Parathyroid adenoma (tissue), 2 donors: ENCODE measurements around the gene XYLT1.

Source experiments
- H2AFZ ChIP-seq: fragments of 300-600 bp; sonication (generic); one replicate; pipeline ENCODE4 v1.7.0; 2017; ENCODE audit warnings: antibody characterized with exemption, mild to moderate bottlenecking
- H3K27ac ChIP-seq: fragments of 300-600 bp; sonication (generic); one replicate; pipeline ENCODE4 v1.7.0; 2017
- H3K27me3 ChIP-seq: fragments of 300-600 bp; sonication (generic); one replicate; pipeline ENCODE4 v1.7.0; 2017; ENCODE audit warnings: low read length; ENCODE audit not compliant: control insufficient read depth, insufficient read depth
- H3K36me3 ChIP-seq: fragments of 300-600 bp; sonication (generic); one replicate; pipeline ENCODE4 v1.7.0; 2017; ENCODE audit warnings: low read length; ENCODE audit not compliant: control insufficient read depth, insufficient read depth
- H3K4me1 ChIP-seq: fragments of 300-600 bp; sonication (generic); one replicate; pipeline ENCODE4 v1.7.0; 2017; ENCODE audit warnings: control low read depth
- H3K4me2 ChIP-seq: fragments of 300-600 bp; sonication (generic); one replicate; pipeline ENCODE4 v1.7.0; 2017; ENCODE audit warnings: low read length
- H3K4me3 ChIP-seq: fragments of 300-600 bp; sonication (generic); one replicate; pipeline ENCODE4 v1.7.0; 2017; ENCODE audit warnings: low read depth, low read length
- H3K79me2 ChIP-seq: fragments of 300-600 bp; sonication (generic); one replicate; pipeline ENCODE4 v1.7.0; 2017; ENCODE audit warnings: control low read depth
- H3K9ac ChIP-seq: fragments of 300-600 bp; sonication (generic); one replicate; pipeline ENCODE4 v1.7.0; 2017; ENCODE audit warnings: mild to moderate bottlenecking
- H3K9me3 ChIP-seq: fragments of 300-600 bp; sonication (generic); one replicate; pipeline ENCODE4 v1.7.0; 2017; ENCODE audit warnings: low read length; ENCODE audit not compliant: control insufficient read depth
- CTCF ChIP-seq: fragments of 300-600 bp; sonication (generic); IDR thresholded peaks from one replicate; pipeline ENCODE4 v1.7.0; 2017; ENCODE audit warnings: antibody characterized with exemption, mild to moderate bottlenecking
- donor health status: primary hyperparathyroidism.

XYLT1 gene

GRCh38 chr16:17420816-17421215 is 49.9 kb downstream of the XYLT1 start:
- peaks cover 4% of the 10 kb centered on the region for H3K4me1 ChIP-seq
- no peaks in the 10 kb centered on the region for H3K27me3 ChIP-seq
- H3K9ac ChIP-seq = no peak overlapping the region
- no peak overlapping the region for H3K27ac ChIP-seq
- peaks cover under 1% of the 10 kb centered on the region for H3K79me2 ChIP-seq
- H3K9me3 ChIP-seq = no peaks in the 10 kb centered on the region
- H2AFZ ChIP-seq = no peak overlapping the region
- H3K4me3 ChIP-seq = no peak overlapping the region
- no peak overlapping the region for H3K4me2 ChIP-seq
- H3K36me3 ChIP-seq = no peaks in the 10 kb centered on the region
- TF ChIP-seq CTCF = no peak

- Histone ChIP-seq H3K27ac (no peak overlapping the region), H3K4me2 (no peak overlapping the region), H3K9me3 (no peaks in the 10 kb centered on the region), H2AFZ (no peak overlapping the region), H3K36me3 (no peaks in the 10 kb centered on the region), H3K79me2 (peaks cover 3% of the 10 kb centered on the region), H3K4me1 (peaks cover 4% of the 10 kb centered on the region), H3K4me3 (no peak overlapping the region), H3K27me3 (no peaks in the 10 kb centered on the region), H3K9ac (no peak overlapping the region)
- TF ChIP-seq CTCF = no peak
Measured at GRCh38 chr16:17419266-17419665, 51.5 kb downstream of the XYLT1 start.

- no peak overlapping the region for H2AFZ ChIP-seq
- peaks cover 3% of the 10 kb centered on the region for H3K79me2 ChIP-seq
- H3K4me3 ChIP-seq = no peak overlapping the region
- no peaks in the 10 kb centered on the region for H3K9me3 ChIP-seq
- H3K27me3 ChIP-seq = no peaks in the 10 kb centered on the region
- H3K4me1 ChIP-seq = peaks cover 4% of the 10 kb centered on the region
- no peak overlapping the region for H3K4me2 ChIP-seq
- H3K9ac ChIP-seq = no peak overlapping the region
- no peaks in the 10 kb centered on the region for H3K36me3 ChIP-seq
- no peak overlapping the region for H3K27ac ChIP-seq
- no peak for TF ChIP-seq CTCF
Measured at GRCh38 chr16:17417740-17418139, 53.0 kb downstream of the XYLT1 start.

- H3K79me2 ChIP-seq = peaks cover 3% of the 10 kb centered on the region
- peak; percentile 18 for TF ChIP-seq CTCF
- H3K9ac ChIP-seq = no peak overlapping the region
- no peak overlapping the region for H3K27ac ChIP-seq
- peak overlapping the region; percentile 68 for H2AFZ ChIP-seq
- H3K9me3 ChIP-seq = no peaks in the 10 kb centered on the region
- no peaks in the 10 kb centered on the region for H3K27me3 ChIP-seq
- H3K4me3 ChIP-seq = no peak overlapping the region
- no peaks in the 10 kb centered on the region for H3K36me3 ChIP-seq
- no peak overlapping the region for H3K4me2 ChIP-seq
- peaks cover 4% of the 10 kb centered on the region for H3K4me1 ChIP-seq
Measured at GRCh38 chr16:17416461-17417311, 54.1 kb downstream of the XYLT1 start.

- Histone ChIP-seq H3K27me3 (no peaks in the 10 kb centered on the region), H3K4me2 (no peak overlapping the region), H3K27ac (no peak overlapping the region), H2AFZ (no peak overlapping the region), H3K4me1 (peaks cover 4% of the 10 kb centered on the region), H3K9me3 (no peaks in the 10 kb centered on the region), H3K9ac (no peak overlapping the region), H3K4me3 (no peak overlapping the region), H3K36me3 (no peaks in the 10 kb centered on the region), H3K79me2 (peaks cover 5% of the 10 kb centered on the region)
- no peak for TF ChIP-seq CTCF
Measured at GRCh38 chr16:17414916-17415315, 55.8 kb downstream of the XYLT1 start.
